ENCODE results near the gene SNX5.

Gene SNX5

GRCh38 chr20:17959257-17959627 is 9.4 kb downstream of the SNX5 start:
- no peak for DNase-seq

- no peak for DNase-seq
Measured at GRCh38 chr20:17958373-17959256, 10.0 kb downstream of the SNX5 start.

GRCh38 chr20:17957505-17958363 is 10.9 kb downstream of the SNX5 start:
- no peak for DNase-seq

GRCh38 chr20:17956099-17956685 is 12.4 kb downstream of the SNX5 start:
- DNase-seq: no peak

- DNase-seq: no peak
Measured at GRCh38 chr20:17955302-17955701, 13.3 kb downstream of the SNX5 start.

- no peak for DNase-seq
Measured at GRCh38 chr20:17953935-17954334, 14.7 kb downstream of the SNX5 start.

GRCh38 chr20:17952692-17953684 is 15.6 kb downstream of the SNX5 start:
- no peak for DNase-seq

GRCh38 chr20:17951323-17951722 is 17.3 kb downstream of the SNX5 start:
- DNase-seq: no peak

- DNase-seq: no peak
Measured at GRCh38 chr20:17950670-17951069, 17.9 kb downstream of the SNX5 start.

- DNase-seq: no peak
Measured at GRCh38 chr20:17949899-17950298, 18.7 kb downstream of the SNX5 start.

- no peak for DNase-seq
Measured at GRCh38 chr20:17948442-17948841, 20.2 kb downstream of the SNX5 start.

GRCh38 chr20:17947474-17947815 is 21.1 kb downstream of the SNX5 start:
- no peak for DNase-seq

- DNase-seq: no peak
Measured at GRCh38 chr20:17946572-17947473, 21.8 kb downstream of the SNX5 start.

GRCh38 chr20:17946040-17946439 is 22.6 kb downstream of the SNX5 start:
- no peak for DNase-seq

- DNase-seq: no peak
Measured at GRCh38 chr20:17944854-17945474, 23.6 kb downstream of the SNX5 start.

- no peak for DNase-seq
Measured at GRCh38 chr20:17943343-17943742, 25.3 kb downstream of the SNX5 start.

GRCh38 chr20:17941826-17942196 is 26.8 kb downstream of the SNX5 start:
- no peak for DNase-seq

GRCh38 chr20:17941087-17941825 is 27.3 kb downstream of the SNX5 start:
- DNase-seq: no peak

GRCh38 chr20:17940224-17940971 is 28.2 kb downstream of the SNX5 start:
- DNase-seq: no peak

All from NCI-H1436 (cell line).